GM20431 (cell line): Measurements from ENCODE around the gene ANKRD62.
"Not testable (repeated sequence)": the region's sequence is repeated elsewhere in the genome, so short reads cannot be mapped to it uniquely, and the experiment has no call there.

Experiments
- in situ Hi-C: fragments of 300-500 bp; cut with MseI, MboI; formaldehyde crosslinking; loops from one replicate; pipeline ENCODE4 v1.15.0; 2020; ENCODE audit warnings: low sequenced_read_pairs; ENCODE audit not compliant: unreplicated experiment

Gene ANKRD62

DNA sequence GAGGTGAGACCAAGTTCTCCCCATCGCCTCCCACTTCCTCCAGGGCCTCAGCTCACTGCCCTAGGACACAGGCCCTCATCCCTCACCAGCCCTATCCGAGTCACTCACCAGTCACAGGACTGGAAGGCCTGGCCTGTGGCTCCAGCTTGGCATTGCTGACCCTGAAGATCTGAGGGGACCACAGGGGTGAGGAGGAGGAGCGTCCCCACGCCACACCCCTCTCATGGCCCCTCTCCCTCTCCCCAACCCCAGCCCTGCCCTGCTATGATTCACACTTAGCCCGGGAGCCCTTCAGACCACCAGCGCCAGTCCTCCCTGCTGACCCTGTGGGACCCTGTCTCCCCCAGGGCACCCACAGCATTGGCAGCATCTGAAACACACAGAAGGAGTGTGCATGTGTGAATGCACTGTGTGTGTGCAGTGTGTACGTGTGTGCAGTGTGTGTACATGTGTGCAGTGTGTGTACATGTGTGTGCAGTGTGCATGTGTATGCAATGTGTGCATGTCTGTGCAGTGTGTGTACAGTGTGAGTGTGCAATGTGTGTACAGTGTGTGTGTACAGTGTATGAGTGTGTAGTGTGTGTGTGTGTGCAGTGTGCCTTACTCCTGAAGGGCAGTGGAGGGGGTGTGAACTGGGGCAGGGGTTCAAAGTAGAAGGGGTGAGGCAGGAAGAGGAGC is 29.4 kb upstream of the ANKRD62 start:
- in situ Hi-C loops, result no loop called here

DNA sequence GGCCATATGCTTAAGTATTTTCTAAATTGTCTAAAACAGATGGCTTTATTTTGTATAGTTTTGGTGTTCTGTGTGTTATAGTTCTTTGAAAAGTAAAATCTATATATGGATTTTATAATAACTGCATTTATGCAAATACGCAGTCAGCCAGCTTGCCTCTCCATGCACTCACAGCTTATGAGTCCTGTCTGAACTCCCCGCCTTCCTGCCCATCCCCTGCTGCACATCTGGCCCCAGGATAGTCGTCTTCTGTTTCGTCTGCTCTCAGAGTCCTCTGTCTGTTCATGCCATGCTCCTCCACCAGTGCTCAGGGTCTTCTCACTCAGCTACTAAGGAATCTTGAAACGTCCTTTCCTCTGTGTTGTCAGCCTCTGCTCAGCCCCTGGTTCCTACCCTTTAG is 28.2 kb upstream of the ANKRD62 start:
- in situ Hi-C loops, result no loop called here

DNA sequence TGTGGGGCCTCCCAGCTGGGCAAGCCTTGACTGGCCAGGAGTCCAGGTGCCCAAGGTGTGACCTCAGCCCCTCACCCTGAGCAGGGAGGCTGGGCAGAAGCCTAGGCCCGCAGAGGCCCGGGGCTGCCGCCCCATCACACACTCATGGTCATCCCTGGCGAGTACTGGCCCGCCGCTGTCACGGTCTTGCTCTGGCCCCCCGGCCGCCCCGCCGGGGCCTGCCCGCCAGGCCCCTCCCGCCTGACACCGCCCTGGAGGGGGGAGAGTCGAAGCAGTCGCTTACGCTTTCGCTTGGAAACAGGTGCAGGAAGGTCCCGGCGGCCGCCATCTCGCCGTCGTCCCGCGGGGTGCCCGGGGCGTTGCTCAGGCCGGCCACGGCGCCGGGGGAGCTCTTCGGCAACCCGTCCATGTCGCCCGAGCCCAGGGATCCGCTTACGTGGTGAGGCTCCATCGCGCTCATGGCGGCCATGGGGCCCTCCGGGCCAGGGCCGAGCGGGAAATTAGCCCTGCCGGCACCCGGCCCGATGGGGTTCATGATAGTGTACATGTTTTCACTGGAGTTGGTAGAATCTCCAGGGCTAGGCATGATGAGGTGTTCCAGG is 26.6 kb upstream of the ANKRD62 start:
- in situ Hi-C loops, result no loop called here

DNA sequence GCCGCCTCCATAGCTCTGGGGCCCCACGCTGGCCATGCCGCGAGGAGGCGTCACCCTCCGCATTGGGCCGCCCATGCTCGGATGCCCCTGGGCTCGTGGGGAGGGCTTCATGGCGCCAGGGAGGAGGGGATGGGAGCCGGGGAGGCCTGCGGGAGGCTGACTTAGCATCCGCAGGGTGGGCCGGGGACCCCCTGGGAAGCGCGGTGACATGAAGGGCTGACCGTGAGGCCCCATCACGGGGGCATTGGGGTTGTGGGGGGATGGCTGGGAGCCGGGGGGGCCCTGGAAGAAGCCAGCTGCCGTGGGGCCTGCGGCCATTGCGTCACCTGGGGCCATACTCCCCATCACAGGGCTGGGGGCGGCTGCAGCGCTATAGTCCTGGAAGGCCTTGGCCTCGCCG is 26.0 kb upstream of the ANKRD62 start:
- in situ Hi-C loops, result no loop called here

DNA sequence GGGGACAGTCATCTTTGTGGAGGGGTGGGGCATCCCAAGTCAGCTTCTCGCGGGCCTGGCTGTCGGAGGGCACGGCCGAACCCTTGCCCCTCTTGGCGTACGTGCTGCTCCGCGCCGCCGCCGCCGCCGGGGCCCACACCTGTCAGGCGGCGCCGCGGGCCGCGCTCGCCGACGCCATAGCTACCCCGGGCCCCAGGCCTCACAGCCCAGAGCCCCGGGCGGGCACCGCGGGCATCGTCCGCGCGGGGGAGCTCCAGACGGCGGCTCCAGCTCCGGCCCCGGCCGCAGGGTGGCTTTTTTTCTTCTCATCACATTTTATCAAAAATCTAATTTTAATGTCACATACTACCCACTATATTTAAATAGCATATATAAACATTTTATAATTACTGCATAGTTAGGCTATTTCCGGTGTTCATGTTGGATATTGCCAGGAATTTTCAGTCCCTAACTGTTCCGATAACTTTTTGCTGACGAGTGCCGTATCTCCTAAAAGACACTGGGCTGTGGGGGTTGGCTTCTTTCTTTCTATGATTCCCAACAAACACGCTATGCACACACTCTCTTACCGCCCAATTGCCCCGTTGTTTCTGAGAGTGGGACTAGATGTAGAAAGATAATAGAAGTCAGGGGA is 25.2 kb upstream of the ANKRD62 start:
- in situ Hi-C loops, result not testable (repeated sequence)

DNA sequence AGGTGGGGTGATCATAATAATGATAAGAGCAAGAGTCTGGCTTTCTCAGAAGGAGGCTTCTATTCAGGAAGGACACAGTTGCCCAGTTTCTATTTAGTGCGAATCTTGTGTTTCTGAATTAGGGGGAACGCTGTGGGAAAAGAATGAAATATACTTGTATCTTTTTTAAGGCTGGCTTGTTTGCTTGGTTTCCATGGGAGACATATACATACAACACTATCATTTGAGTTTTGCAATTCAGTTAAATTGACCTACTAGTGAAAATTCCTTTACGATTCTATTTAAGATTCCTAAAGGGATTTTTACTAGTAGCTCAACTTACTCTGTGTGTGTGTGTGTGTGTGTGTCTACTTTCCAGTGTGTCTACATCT is 24.7 kb upstream of the ANKRD62 start:
- in situ Hi-C loops, result no loop called here

DNA sequence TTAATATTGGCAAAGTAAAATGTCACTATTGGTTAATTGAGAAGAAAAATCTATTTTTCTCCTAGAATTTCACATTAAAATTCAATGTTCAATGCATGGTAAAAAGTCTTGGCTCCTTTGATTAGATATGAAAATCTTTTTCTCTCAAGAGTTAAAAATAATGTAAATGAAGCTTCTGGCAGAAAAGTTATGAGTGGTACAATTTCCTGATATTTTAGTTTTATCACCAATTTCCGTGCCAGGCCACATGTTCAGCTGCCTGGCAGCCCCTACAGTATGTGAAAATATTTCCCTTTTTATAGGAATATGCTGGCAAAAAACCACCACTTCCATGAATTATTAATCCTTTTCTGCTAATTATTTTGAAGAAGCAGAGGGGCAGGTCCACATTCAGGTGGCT is 22.6 kb upstream of the ANKRD62 start:
- in situ Hi-C loops, result not testable (repeated sequence)

DNA sequence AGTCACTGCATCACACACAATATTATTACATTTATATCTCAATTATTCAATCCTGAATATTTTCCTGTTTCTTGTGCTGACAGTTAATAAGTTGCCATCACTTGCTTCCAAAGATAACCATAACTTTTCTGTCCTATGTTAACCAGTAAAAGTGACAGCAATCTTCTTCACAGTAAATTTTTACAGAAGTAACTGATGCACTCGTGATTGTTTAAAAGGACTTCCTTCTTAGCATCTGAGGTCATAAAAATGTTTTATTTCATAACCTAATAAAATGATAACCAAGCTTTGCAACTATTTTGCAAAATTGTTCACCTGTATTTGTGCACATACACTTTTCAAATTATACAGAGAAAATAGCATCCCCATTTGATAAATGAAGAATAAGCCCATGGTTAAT is 20.6 kb upstream of the ANKRD62 start:
- in situ Hi-C loops, result no loop called here

DNA sequence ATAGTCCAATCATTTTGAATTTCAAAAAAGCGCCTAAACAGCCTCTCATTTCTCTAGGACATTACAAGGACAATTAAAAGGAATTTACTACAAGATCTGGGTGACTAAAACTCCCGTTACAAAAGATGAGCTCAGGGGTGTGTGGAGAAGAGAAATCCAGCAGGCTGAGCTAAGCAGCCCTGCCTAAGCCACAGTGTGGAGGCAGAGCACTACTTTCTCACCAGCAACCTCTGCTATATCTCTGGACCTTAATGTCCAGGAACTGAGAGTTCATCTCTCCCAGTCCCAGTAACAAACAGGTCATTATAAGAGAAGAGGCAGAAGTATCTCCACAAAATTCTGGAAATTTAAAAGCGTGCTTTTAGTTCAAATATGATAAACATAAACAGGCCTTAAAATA is 18.9 kb upstream of the ANKRD62 start:
- in situ Hi-C loops, result no loop called here

DNA sequence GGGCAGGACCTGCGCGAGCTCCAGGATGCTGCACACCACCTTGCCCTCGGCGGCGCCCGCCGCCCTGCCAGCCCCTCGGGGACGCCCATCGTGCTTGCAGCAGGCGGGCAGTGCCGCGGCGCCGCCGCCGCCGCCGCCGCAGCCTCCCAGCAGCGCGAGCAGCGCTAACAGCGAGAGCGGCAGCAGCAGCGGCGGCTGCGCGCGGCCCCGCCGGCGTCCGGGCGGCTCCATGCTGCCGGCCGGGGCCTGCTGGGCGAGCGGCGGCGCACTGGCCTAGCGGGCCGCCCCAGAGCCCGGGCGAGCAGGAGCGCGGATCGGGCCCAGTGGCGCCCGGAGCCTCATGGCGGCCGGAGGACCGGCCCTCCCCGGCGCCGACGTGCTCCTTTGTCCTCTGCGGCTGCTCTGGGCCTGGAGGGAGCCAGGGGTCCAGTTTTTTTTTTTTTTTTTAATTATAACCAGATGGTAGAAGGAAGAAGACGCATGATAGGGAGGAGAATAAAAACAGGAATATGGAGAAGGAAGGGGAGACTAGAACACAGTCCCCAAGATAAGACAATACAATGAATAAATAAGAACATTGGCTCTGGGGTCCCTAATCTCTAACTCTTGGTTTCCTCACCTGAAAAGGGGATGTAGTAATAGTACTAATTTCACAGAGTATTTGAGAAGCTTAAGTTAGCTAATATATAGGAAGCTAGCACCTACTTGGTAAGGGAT is 17.1 kb upstream of the ANKRD62 start:
- in situ Hi-C loops, result no loop called here

DNA sequence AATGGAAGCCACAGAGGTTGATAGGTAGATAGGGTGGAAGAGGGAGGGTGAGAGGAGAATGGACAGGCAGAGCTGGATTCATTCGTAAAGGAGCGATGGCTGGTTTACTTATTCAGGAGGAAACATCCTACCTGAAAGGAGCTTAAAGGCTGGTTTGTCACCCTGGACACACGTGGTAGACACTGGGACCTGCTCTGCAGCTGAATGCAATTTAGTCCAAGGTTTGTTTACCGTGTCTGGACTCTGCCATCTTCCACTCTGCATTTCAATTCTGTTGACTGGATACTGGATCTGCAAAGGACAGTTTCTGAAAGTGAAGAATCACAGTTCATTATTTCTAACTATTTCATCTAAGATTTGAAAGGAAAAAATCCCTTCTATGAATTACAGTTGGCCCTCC is 15.6 kb upstream of the ANKRD62 start:
- in situ Hi-C loops, result not testable (repeated sequence)

DNA sequence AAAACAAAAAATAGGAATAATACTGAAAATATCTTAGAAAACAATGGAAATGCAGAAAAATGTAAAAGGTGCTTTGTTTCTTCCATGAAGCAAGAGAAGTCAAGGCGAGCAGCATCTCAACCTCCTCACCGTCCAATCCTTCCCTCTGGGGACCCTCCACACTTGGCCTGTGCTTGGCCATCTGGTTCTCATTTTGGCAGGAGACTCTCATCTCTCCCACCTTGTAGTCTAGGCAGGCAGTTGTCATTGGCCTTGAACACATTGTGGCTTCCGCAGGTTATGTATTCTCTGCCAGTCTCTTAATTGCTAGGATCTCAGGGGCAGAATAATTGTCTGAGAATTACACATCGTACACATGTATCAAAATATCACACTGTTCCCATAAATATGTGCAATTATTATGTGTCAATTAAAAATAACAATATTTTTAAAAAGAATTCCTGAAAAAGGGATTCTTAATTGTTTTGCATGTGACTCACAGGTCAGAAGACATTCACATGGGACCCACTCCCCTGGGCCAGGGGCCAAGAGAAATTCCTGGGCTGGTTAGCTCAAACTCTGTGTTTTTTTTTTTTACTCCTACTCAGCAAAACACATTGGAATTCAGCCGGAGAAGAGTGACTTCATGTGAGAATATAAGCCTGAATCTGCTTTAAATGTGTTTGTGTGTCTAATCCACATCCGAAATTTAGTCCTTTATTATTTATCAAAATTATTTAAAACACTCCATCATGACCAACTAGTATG is 14.0 kb upstream of the ANKRD62 start:
- in situ Hi-C loops, result no loop called here

DNA sequence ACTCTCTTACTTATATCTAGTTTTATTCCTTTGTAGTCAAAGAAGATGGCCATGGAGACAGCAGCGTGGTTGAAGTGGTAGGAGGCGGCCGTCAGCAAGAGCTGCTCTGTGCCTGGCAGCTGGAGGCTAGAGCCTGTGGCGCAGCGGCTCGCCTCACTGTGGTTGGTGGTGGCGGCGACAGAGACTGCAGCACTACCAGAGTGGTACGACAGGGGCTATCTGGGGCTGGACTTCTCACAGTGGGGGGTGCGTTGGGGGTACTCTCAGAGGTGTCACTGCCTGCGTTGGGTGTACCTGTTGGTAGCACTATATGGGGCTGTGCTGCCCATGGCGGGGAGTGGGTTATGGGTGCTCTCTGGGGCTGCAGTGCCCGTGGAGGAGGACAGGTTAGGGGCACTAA is 8.5 kb upstream of the ANKRD62 start:
- in situ Hi-C loops, result no loop called here

DNA sequence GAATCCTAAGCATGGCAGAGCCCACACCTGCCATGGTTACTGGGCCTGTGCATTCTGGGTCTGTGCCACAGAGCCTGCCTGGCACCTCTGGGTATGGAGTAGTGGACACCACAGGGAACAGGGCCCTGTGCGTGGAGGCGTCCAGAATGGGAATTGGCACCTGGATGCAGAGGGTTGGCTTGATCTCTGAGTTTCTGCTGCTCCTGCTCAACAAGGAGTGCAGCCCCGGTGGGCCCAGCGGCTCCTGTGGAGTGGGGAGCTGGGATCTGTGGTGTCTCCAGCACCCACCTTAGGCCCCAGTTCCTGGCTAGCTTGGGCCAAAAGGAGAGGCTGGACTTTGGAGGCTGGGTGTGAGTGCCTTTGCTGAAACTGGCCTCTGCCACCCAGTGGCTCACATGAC is 7.9 kb upstream of the ANKRD62 start:
- in situ Hi-C loops, result no loop called here

DNA sequence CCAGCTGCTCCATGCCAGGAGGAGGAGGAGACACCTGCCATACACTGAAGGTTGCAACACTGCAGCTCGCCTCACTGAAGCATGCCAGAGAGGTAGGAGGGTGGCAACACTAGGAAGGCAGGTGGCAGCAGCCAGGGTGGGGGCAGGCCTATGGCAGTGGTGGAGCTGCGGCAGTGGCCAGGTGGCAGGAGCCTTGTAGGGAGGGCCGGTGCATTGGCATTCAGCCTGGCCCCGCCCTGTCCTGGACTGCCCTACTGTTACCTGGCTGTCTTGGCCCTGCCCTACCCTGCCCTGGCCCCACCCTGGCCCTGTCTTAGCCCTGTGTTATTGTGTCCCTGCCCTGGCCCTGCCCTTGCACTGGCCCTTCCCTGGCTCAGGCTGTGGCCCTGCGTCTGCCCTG is 7.4 kb upstream of the ANKRD62 start:
- in situ Hi-C loops, result no loop called here

DNA sequence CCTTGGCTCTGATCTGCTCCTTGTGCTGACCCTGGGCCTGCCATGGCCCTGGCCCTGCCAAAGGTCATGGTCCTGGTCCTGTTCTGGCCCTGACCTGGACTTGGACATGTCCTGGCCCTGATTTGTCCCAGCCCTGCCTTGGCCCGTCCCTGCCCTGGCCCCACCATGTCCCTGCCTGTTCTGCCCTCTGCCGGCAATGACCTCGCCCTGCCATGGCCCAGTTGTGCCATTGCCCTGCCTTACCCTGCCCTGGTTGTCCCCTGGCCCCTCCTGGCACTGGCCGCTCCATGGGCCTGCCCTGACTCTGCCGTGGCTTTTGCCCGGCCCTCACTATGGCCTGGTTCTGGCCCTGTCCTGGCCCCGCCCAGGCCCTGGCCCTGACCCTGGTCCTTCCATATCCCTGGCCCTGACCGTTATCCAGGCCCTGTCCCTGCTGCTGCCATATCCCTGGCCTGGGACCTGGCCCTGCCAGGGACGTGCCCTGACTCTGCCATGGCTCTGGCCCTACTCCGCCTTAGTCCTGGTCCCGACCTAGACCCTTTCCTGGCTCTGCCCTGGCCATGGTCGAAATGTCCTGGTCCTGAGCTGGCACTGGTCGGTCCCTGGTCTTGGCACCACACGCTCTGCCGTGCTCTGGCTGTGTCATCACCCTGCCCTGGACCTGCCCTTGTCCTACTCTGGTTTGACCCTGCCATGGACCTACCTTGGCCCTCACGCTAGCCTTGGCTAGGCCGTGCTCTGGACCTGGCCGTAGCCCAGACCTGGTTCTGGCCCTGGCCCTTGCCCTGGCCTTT is 6.8 kb upstream of the ANKRD62 start:
- in situ Hi-C loops, result no loop called here

DNA sequence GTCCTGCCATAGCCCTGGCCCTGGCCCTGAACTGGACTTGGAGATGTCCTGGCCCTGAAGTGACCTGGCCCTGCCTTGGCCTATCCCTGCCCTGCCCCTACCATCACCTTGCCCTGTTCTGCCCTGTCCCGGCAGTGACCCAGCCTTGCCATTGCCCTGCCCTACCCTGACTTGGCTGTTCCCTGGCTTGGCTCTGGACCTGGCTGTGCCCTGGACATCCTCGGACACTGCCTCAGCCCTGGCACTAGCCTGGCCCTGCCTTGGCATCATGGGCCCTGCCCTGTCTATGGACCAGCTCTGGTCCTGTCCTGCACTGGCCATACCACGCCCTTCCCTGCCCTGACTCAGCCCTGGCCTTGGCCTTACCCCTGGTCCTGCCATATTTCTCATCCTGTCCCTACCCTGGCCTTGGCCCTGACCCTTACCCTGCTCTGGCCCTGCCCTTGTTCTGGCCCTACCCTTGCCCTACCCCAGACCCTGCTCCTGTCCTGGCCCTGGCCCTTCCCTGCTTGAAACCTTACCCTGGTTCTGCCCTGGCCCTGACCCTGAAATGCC is 6.1 kb upstream of the ANKRD62 start:
- in situ Hi-C loops, result no loop called here

DNA sequence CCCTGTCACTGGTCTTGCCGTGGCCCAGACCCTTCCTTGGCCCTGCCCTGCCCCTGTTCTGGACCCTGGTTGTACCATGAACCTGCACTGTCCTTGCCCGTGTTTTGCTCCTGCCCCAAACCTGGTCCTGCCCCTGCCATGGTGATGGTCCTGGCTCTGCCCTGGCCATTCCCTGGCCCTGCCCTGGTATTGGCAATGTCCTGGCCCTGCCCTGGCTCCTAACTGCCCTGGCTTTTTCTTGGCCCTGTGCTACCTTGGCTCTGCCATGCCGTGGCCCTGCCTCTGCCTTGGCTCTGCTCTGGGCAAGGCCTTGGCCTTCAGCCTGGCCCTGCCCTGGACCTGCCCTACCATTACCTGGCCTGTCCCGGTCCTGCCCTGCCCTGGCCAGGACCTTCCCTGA is 5.5 kb upstream of the ANKRD62 start:
- in situ Hi-C loops, result no loop called here

DNA sequence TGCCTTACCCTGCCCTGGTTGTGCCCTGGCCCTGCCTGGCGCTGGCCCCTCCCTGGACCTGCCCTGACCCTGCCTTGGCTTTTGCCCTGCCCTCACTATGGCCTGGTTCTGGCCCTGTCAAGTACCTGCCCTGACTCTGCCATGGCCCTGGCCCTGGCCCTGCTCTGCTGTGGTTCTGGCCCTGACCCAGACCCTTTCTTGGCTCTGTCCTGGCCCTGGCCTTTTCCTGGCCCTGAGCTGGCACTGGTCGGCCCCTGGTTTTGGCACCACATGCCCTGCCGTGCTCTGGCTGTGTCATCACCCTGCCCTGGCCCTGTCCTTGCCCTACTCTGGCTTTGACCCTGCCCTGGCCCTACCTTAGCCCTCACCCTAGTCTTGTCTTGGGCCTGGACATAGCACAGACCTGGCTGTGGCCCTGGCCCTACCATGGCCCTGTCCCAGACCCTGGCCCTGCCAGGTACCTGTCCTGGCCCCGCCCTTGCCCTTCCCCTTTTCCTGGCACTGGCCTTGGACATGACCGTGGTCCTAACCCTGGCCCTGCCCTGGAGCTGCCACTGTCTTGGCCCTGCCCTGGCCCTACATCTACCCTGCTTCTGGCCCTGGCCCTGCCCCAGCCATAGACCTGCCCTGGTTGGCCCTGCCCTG is 4.8 kb upstream of the ANKRD62 start:
- in situ Hi-C loops, result no loop called here
